GM12891 (cell line): Measurements from ENCODE around the gene SPEN.
A peak's percentile ranks its signal among the peaks of the same experiment; 100 is the strongest.

Source experiments
- DNase-seq: peaks from one replicate; pipeline ENCODE4 v3.0.0; 2011; ENCODE audit warnings: low spot score; ENCODE audit not compliant: insufficient read length
- FAIRE-seq: peaks from 2 replicates; lab custom pipeline; 2011; peaks lifted over from hg19 to GRCh38; lab: Jason Lieb, UNC
- PAX5 ChIP-seq: IDR thresholded peaks from 2 replicates; pipeline ENCODE4 v1.6.1; 2011; ENCODE audit warnings: low read length, moderate library complexity, mild to moderate bottlenecking; ENCODE audit not compliant: insufficient read depth, severe bottlenecking
- POLR2A ChIP-seq: IDR thresholded peaks from 2 replicates; pipeline ENCODE4 v1.6.1; 2011; ENCODE audit warnings: low read depth, low read length, control low read depth
- POLR2AphosphoS5 ChIP-seq: IDR thresholded peaks from 2 replicates; pipeline ENCODE4 v1.6.1; 2011; ENCODE audit warnings: low read depth, low read length, control low read depth
- POU2F2 ChIP-seq: IDR thresholded peaks from 2 replicates; pipeline ENCODE4 v1.6.1; 2011; ENCODE audit warnings: low read depth, mild to moderate bottlenecking, control low read depth, low read length, moderate library complexity
- SPI1 ChIP-seq: IDR thresholded peaks from 2 replicates; pipeline ENCODE4 v1.6.1; 2011; ENCODE audit warnings: low read depth, low read length, control low read depth
- TAF1 ChIP-seq: IDR thresholded peaks from 2 replicates; pipeline ENCODE4 v1.6.1; 2011; ENCODE audit warnings: low read depth, low read length, control low read depth

The SPEN gene

GRCh38 chr1:15852828-15853302 is 5.4 kb downstream of the SPEN start:
- TF ChIP-seq POU2F2 = no peak
- no peak for TF ChIP-seq SPI1
- TF ChIP-seq PAX5 = no peak
- no peak for TF ChIP-seq POLR2A
- no peak for TF ChIP-seq POLR2AphosphoS5
- no peak for TF ChIP-seq TAF1
- no peak for DNase-seq
- no peak for FAIRE-seq

DNA sequence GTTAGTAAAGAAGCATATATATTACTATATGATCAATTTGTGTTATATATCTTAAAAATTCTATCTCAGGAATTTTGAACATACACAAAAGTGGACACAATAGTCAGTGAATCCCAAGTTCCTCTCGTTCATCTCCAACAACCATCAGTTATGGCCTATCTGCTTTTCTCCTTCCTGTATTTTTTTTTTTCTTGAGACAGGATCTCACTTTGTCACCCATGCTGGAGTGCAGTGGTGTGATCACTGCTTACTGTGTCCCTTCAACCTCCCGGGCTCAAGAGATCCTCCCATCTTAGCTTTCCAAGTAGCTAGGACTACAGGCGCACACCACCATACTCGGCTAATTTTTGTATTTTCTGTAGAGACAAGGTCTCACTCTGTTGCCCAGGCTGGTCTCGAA is 9.4 kb downstream of the SPEN start:
- FAIRE-seq = no peak
- TF ChIP-seq POLR2A = no peak
- no peak for TF ChIP-seq POU2F2
- no peak for TF ChIP-seq PAX5
- TF ChIP-seq TAF1 = no peak
- no peak for TF ChIP-seq POLR2AphosphoS5
- TF ChIP-seq SPI1 = no peak
- DNase-seq = no peak

GRCh38 chr1:15858069-15858670 is 10.7 kb downstream of the SPEN start:
- TF ChIP-seq PAX5 (no peak), POLR2AphosphoS5 (no peak), POLR2A (no peak), TAF1 (no peak), SPI1 (no peak), POU2F2 (no peak)
- FAIRE-seq (peak; percentile 66), DNase-seq (no peak)

DNA sequence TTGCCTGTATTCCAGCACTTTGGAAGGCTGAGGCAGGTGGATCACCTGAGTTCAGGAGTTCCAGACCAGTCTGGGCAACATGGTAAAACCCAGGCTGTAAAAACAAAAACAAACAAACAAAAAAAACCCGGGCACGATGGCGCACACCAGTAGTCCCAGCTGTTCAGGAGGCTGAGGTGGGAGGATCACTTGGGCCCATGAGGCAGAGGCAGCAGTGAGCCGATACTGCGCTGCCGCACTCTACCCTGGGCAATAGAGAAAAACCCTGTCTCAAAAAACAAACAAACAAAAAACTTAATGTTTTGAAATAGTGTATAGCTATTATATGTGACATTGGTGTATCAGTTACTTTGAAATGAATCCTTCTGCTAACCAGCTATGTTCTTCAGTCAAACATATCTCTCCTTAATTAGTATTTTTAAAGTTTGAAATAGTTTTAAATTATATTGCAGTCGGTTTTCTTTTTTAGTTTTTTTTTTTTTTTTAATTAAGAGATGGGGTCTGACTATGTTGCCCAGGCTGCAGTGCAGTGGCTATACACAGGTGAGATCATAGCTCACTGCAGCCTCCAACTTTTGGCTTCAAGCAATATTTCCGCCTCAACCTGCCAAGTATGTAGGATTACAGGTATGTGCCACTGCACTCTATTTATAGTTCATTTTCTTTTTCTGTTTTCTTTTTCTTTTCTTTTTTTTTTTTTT is 11.3 kb downstream of the SPEN start:
- TF ChIP-seq POLR2A = no peak
- TF ChIP-seq SPI1 = no peak
- no peak for TF ChIP-seq POU2F2
- TF ChIP-seq PAX5 = no peak
- TF ChIP-seq TAF1 = no peak
- no peak for TF ChIP-seq POLR2AphosphoS5
- DNase-seq (no peak), FAIRE-seq (no peak)

DNA sequence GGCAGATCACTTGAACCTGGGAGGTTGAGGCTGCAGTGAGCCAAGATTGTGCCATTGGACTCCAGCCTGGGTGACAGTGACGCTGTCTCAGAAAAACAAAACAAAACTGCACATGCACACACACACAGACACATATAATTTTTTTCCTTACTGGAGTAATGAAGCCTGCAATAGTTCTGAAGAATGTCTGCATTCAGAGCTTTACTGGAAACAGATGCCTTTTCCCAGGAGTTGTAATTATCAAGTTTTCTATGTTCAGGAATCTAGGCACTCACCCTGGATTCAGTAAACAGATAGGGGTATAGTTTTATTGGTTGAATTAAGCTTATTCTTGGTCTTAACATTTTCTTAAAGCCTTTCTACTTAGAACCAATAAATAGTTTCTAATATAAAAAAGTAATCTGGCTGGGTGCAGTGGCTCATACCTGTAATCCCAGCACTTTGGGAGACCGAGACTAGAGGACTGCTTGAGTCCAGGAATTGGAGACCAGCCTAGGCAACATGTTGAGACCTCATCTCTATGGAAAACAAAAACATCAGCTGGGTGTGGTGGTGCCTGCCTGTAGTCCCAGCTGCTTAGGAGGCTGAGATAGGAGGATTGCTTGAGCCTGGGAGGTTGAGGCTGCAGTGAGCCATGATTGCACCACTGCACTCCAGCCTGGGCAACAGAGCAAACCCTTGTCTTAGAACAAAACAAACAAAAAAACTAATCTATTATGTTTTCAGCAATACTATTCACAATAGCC is 15.8 kb downstream of the SPEN start:
- DNase-seq (no peak), FAIRE-seq (no peak)
- TF ChIP-seq SPI1 = no peak
- no peak for TF ChIP-seq POLR2A
- no peak for TF ChIP-seq TAF1
- no peak for TF ChIP-seq POU2F2
- TF ChIP-seq PAX5 = no peak
- TF ChIP-seq POLR2AphosphoS5 = no peak

GRCh38 chr1:15866721-15867201 is 19.3 kb downstream of the SPEN start:
- FAIRE-seq (no peak), DNase-seq (no peak)
- TF ChIP-seq PAX5 (no peak), SPI1 (no peak)

DNA sequence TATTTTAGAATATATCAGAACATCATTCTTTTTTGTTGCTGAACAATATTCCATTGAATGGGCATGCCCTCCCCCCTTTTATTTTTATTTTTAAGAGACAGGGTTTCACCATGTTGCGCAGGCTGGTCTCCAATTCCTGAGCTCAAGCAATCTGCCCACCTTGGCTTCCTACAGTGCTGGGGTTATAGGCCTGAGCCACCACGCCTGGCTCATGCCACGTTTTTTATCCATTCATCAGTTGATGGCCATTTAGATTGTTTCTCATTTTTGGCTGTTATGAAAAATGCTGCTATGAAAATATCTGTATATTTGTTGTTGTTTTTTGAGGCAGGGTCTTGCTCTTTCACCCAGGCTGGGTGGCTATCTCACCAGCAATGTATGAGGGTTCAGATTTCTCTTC is 19.8 kb downstream of the SPEN start:
- DNase-seq (no peak), FAIRE-seq (no peak)
- TF ChIP-seq POLR2A = no peak
- TF ChIP-seq PAX5 = no peak
- no peak for TF ChIP-seq POU2F2
- no peak for TF ChIP-seq POLR2AphosphoS5
- no peak for TF ChIP-seq SPI1
- no peak for TF ChIP-seq TAF1

DNA sequence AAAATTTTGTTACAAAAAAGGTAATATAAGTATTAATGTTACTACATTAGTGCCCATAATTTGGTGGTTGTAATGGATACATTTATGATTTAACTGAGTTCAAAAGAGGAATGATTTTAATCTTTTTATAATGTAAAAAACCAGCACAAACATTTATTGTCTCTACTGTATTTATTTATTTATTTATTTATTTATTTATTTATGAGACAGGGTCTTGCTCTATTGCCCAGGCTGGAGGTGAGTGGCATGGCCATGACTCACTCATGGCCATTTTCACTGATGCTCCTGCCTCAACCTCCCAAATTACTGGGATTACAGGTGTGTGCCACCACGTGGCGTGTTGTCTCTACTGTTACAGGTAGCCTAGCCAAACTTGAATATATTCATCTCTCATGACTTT is 21.9 kb downstream of the SPEN start:
- TF ChIP-seq POU2F2 = no peak
- no peak for TF ChIP-seq POLR2A
- no peak for FAIRE-seq
- no peak for DNase-seq

- FAIRE-seq (no peak), DNase-seq (no peak)
- no peak for TF ChIP-seq PAX5
- TF ChIP-seq POLR2A = no peak
- no peak for TF ChIP-seq TAF1
- no peak for TF ChIP-seq SPI1
- no peak for TF ChIP-seq POLR2AphosphoS5
- TF ChIP-seq POU2F2 = no peak
These were observed 22.9 kb downstream of the SPEN start for GRCh38 chr1:15870421-15870820.

DNA sequence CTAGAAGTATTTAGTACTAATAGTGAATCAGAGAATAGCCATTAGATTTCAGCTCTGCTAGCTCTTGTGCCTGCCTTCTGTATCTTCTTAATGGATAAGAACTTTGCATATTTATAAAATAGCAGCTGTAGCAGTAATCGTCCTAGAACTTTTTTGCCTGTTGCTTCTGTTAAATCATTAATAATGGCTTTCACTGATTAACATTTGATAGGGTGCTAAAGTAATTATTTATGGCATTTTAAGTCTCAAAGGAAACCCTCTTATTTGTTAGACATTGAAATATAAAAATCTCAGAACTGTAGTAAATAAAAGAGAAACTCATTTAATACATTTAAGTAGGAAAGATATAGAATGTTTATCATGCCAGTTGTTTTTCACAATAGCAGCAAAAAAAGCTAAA is 27.0 kb downstream of the SPEN start:
- no peak for TF ChIP-seq TAF1
- no peak for TF ChIP-seq SPI1
- TF ChIP-seq POLR2AphosphoS5 = no peak
- no peak for TF ChIP-seq POLR2A
- TF ChIP-seq POU2F2 = no peak
- no peak for TF ChIP-seq PAX5
- FAIRE-seq (no peak), DNase-seq (no peak)
